Measurements from ENCODE around the gene ARID3C.

The ARID3C gene

DNA sequence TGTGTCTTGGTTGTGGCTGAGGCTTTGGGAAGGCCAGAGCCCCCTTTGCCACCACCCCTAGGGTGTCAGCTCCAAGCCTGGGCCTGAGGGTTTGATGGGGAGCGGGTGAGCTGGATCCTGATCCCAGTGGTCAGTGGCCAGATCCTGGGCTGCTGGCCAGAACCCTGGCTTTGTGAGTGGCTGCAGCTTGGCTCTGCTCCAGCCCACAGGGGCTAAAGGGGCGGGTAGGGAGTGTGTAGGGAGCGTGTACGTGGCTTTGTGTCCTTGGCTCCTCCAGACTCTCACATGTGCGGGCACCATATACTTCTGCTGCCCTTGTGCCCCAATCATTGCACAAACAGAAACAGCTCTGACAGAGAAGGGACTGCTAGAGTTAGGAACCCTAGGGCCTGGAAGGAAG is 21.9 kb upstream of the ARID3C start:
- no peak overlapping the region for H3K4me3 ChIP-seq (ENCODE audit: low read depth, low read length)
- H3K4me1 ChIP-seq (ENCODE audit: control insufficient read depth, insufficient read depth, low read length), result peaks cover 6% of the 10 kb centered on the region
- no peaks in the 10 kb centered on the region for H3K9me3 ChIP-seq (ENCODE audit: control insufficient read depth, insufficient read depth, low read depth, low read length)
- ChIA-PET CTCF (interaction anchor here (0.6 to 13.3 kb wide), 3 partner anchors 15 to 866 kb away, joined by 3 to 125 read pairs (median 3); partner anchors contain the start of gene SIGMAR1), POLR2A (interaction anchor here (0.8 to 2.4 kb wide), 5 partner anchors 10 to 31 kb away, joined by 3 to 10 read pairs (median 4); partner anchors contain the start of genes DCTN3 and SIGMAR1)
- TF ChIP-seq ZNF501 (tag by site-specific recombination; IDR thresholded peaks at IDR 0.05) (no peak), ZBTB48 (tag by site-specific recombination; IDR thresholded peaks at IDR 0.05) (peak; percentile 45; the same call in 1 of the 2 replicates)
- TF ChIP-seq, protein P1, sequence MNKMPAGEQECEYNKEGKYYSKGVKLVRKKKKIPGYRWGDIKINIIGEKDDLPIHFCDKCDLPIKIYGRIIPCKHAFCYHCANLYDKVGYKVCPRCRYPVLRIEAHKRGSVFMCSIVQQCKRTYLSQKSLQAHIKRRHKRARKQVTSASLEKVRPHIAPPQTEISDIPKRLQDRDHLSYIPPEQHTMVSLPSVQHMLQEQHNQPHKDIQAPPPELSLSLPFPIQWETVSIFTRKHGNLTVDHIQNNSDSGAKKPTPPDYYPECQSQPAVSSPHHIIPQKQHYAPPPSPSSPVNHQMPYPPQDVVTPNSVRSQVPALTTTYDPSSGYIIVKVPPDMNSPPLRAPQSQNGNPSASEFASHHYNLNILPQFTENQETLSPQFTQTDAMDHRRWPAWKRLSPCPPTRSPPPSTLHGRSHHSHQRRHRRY (tag by site-specific recombination; IDR thresholded peaks at IDR 0.05), result no peak
- peaks cover 0 to 40% of the 10 kb centered on the region in 2 experiments; a peak in 2 of 3 replicates for H3K36me3 ChIP-seq (ENCODE audit: control insufficient read depth in 2 of 2, insufficient read depth in 1 of 2, low read length in 2 of 2)
- H3K27ac ChIP-seq (ENCODE audit: extremely low read depth, low read depth, low read length), result no peak overlapping the region

DNA sequence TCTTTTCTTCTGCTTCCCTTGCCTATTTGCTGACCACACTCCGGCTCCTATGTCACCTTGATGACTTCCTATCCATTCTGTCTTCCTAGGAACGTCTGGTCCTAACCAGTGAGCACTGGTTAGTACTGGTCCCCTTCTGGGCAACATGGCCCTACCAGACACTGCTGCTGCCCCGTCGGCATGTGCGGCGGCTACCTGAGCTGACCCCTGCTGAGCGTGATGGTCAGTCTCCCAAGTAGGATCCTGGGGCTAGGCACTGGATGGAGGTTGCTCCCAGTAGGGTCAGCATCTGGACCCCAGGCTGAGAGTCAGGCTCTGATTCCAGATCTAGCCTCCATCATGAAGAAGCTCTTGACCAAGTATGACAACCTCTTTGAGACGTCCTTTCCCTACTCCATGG is 19.8 kb upstream of the ARID3C start:
- no peak overlapping the region for H3K4me3 ChIP-seq (ENCODE audit: low read depth, low read length)
- no peak overlapping the region for H3K27ac ChIP-seq (ENCODE audit: extremely low read depth, low read depth, low read length)
- TF ChIP-seq ZNF426 (tag by site-specific recombination; IDR thresholded peaks at IDR 0.05) (no peak), ZNF112 (tag by site-specific recombination; IDR thresholded peaks at IDR 0.05) (no peak), ZNF114 (tag by site-specific recombination; IDR thresholded peaks at IDR 0.05) (no peak), ZBTB21 (tag by site-specific recombination; IDR thresholded peaks at IDR 0.05) (no peak), ZNF202 (tag by site-specific recombination; IDR thresholded peaks at IDR 0.05; ENCODE audit: borderline replicate concordance) (no peak), OVOL3 (tag by site-specific recombination; IDR thresholded peaks at IDR 0.05) (no peak), WT1 (tag by site-specific recombination; IDR thresholded peaks at IDR 0.05) (no peak), SCRT2 (tag by site-specific recombination; IDR thresholded peaks at IDR 0.05) (no peak), ZNF292 (tag by site-specific recombination; IDR thresholded peaks at IDR 0.05; ENCODE audit: borderline replicate concordance, low read depth) (no peak), TCF7L2 (IDR thresholded peaks at IDR 0.05; ENCODE audit: borderline replicate concordance, low read depth, low read length) (no peak), ZNF274 (IDR thresholded peaks at IDR 0.05; ENCODE audit: low read length) (no peak), ZNF274 (tag by site-specific recombination; IDR thresholded peaks at IDR 0.05; ENCODE audit: borderline replicate concordance) (no peak), TRIM28 (IDR thresholded peaks at IDR 0.05; ENCODE audit: borderline replicate concordance, low read length) (no peak), ZNF658 (tag by site-specific recombination; IDR thresholded peaks at IDR 0.05) (no peak), ZNF521 (tag by site-specific recombination; IDR thresholded peaks at IDR 0.05) (no peak)
- TF ChIP-seq, protein P2, sequence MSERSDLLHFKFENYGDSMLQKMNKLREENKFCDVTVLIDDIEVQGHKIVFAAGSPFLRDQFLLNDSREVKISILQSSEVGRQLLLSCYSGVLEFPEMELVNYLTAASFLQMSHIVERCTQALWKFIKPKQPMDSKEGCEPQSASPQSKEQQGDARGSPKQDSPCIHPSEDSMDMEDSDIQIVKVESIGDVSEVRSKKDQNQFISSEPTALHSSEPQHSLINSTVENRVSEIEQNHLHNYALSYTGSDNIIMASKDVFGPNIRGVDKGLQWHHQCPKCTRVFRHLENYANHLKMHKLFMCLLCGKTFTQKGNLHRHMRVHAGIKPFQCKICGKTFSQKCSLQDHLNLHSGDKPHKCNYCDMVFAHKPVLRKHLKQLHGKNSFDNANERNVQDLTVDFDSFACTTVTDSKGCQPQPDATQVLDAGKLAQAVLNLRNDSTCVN (tag by site-specific recombination; optimal IDR thresholded peaks at IDR 0.05), result no peak
- TF ChIP-seq, protein P3, sequence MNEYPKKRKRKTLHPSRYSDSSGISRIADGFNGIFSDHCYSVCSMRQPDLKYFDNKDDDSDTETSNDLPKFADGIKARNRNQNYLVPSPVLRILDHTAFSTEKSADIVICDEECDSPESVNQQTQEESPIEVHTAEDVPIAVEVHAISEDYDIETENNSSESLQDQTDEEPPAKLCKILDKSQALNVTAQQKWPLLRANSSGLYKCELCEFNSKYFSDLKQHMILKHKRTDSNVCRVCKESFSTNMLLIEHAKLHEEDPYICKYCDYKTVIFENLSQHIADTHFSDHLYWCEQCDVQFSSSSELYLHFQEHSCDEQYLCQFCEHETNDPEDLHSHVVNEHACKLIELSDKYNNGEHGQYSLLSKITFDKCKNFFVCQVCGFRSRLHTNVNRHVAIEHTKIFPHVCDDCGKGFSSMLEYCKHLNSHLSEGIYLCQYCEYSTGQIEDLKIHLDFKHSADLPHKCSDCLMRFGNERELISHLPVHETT (tag by site-specific recombination; IDR thresholded peaks at IDR 0.05), result no peak
- TF ChIP-seq, protein P4, sequence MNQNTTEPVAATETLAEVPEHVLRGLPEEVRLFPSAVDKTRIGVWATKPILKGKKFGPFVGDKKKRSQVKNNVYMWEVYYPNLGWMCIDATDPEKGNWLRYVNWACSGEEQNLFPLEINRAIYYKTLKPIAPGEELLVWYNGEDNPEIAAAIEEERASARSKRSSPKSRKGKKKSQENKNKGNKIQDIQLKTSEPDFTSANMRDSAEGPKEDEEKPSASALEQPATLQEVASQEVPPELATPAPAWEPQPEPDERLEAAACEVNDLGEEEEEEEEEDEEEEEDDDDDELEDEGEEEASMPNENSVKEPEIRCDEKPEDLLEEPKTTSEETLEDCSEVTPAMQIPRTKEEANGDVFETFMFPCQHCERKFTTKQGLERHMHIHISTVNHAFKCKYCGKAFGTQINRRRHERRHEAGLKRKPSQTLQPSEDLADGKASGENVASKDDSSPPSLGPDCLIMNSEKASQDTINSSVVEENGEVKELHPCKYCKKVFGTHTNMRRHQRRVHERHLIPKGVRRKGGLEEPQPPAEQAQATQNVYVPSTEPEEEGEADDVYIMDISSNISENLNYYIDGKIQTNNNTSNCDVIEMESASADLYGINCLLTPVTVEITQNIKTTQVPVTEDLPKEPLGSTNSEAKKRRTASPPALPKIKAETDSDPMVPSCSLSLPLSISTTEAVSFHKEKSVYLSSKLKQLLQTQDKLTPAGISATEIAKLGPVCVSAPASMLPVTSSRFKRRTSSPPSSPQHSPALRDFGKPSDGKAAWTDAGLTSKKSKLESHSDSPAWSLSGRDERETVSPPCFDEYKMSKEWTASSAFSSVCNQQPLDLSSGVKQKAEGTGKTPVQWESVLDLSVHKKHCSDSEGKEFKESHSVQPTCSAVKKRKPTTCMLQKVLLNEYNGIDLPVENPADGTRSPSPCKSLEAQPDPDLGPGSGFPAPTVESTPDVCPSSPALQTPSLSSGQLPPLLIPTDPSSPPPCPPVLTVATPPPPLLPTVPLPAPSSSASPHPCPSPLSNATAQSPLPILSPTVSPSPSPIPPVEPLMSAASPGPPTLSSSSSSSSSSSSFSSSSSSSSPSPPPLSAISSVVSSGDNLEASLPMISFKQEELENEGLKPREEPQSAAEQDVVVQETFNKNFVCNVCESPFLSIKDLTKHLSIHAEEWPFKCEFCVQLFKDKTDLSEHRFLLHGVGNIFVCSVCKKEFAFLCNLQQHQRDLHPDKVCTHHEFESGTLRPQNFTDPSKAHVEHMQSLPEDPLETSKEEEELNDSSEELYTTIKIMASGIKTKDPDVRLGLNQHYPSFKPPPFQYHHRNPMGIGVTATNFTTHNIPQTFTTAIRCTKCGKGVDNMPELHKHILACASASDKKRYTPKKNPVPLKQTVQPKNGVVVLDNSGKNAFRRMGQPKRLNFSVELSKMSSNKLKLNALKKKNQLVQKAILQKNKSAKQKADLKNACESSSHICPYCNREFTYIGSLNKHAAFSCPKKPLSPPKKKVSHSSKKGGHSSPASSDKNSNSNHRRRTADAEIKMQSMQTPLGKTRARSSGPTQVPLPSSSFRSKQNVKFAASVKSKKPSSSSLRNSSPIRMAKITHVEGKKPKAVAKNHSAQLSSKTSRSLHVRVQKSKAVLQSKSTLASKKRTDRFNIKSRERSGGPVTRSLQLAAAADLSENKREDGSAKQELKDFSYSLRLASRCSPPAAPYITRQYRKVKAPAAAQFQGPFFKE (tag by site-specific recombination; IDR thresholded peaks at IDR 0.05; ENCODE audit: borderline replicate concordance), result no peak
- H3K9me3 ChIP-seq (ENCODE audit: control insufficient read depth, insufficient read depth, low read depth, low read length), result no peaks in the 10 kb centered on the region
- peaks cover 0 to 40% of the 10 kb centered on the region in 2 experiments; a peak in 2 of 3 replicates for H3K36me3 ChIP-seq (ENCODE audit: control insufficient read depth in 2 of 2, insufficient read depth in 1 of 2, low read length in 2 of 2)
- CTCF ChIA-PET, result interaction anchor here (1.3 to 13.3 kb wide), 3 partner anchors 13 to 15 kb away, joined by 3 to 125 read pairs (median 5); partner anchors contain the start of gene SIGMAR1
- H3K4me1 ChIP-seq (ENCODE audit: control insufficient read depth, insufficient read depth, low read length), result peaks cover 6% of the 10 kb centered on the region
- POLR2A ChIA-PET, result interaction anchor here (0.5 to 5.7 kb wide), 3 partner anchors 13 to 465 kb away, joined by 3 to 90 read pairs (median 5); partner anchors contain the start of gene SIGMAR1
